ENCODE data around the gene NFASC.

NFASC gene

DNA sequence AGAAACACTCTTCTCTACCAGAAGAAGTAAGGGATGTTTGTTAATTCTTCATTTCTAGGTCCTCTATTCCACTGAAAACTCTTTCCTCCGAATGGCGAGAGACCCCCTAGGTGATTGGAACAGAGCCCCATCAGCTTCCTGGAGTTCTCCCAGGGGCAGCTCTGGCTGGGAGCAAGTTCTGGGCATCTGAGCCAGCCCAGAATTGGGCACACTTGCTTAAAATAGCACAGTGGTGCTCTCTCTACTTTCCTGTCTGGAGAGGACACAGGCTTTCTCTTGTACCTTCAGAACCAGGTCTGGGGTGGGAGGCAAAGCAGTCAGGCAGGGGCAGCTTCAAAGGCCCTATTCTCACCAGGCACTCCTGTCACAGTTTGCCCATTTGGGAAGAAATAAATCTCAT lies 89.2 kb downstream of the NFASC start:
- DNase-seq: no peak
- ATAC-seq: no peak

DNA sequence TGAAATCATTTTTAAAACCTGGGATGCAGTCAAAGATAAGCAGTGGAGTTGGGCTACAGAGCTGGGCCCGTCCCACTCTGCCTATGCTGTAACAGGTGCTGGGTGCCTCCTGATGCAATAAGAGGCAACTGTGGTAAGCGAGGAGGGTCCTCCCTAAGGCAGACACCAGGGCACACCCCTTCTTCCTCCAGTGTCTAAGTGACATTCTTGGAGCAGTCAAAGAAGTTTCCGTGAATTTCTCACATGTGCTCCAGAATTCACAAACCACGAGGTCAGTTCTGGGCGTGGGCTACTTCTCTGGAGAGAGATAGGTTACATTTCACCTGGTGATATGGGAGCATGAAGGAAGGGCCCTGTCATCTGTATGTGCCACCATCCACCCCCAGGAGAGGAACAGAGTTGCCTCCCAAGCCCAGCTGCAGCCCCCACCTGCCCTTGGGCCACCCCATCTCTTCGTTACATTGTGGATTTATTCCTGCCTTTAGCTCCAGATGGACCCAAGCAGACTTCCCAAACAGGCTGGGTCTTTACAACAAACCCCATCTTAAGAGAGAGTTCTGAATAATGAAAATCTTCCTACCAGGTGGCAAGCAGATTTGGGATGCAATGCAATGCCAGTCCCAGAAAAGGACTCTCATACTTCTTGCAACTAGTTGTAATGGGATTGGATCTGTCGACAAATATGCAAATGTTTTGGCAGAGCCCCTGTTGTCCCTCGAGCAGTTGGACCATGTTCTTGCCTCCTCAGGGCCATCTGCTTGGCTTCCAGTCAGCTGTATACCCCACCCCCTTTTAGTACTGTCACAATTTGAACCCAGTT lies 89.9 kb downstream of the NFASC start:
- DNase-seq: no peak
- ATAC-seq: no peak

DNA sequence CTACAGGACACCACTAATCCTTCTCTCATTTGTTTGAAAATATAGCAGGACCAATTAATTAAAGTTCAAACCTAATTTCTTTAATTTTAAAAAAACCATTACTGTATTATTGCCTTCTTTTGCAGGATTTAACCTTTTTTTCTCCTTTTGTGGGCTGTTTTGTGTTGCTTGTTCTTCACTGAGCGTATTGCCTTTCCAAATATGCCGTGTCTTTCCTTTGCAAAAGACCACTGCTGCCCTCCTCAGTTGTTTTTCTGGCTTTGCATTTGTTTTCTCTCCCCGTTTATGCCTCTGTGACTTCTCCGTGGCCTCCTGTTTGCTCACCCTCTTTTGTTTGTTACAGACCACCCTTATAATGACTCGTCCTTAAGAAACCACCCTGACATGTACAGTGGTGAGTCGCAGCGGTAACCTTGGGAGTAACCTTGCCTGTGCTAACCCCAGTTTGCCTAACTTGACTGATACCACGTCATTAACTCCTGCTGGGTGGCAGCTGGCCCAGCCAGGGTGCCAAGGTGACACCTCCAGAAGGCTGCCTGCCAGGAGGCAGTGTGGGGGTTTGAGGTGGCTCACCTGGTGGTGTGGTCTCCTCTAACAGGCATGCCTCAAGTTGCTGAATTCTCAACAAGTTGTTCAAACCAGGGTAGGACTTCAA lies 91.2 kb downstream of the NFASC start:
- no peak for DNase-seq
- ATAC-seq: no peak

DNA sequence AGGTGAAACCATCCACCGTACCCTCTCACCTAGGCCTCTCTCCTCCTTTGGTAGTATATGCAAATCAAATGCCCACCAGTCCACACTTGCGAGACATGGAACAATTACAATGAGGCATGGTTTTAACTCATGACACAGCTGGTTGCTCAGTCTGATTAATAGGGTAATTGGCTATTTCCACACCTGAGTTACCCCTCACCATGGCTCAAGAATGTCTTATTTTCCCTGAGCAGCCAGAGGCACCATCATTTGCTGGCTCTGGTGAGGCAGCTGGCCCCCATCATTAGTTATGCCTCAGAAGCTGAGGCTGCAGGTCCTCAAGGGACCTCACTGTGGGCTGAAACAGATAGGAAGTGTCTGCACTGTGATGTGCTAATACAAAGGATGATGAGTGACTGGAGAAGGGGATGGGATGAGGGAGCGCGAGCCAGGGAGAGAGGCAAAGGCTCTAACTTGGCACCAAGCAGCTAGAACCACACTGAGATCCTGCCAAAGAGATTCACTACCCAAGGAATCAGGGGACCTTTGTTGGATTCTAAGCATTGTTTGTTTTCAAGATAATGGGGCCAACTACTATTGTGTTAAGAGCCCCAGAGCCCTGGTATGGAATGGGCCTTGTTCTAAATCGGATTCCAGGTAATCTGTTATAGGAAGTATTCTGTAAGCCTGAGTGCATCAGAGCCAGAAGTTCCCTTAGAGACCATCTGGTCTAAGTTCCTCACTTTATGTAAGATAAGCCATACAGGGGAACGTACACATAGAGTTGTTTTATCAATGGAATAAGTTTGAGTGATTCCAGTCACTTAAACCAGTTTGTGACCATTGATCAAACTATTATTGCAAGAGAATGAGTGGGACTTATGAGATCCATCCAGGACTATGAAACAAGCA lies 92.3 kb downstream of the NFASC start:
- ATAC-seq: no peak

DNA sequence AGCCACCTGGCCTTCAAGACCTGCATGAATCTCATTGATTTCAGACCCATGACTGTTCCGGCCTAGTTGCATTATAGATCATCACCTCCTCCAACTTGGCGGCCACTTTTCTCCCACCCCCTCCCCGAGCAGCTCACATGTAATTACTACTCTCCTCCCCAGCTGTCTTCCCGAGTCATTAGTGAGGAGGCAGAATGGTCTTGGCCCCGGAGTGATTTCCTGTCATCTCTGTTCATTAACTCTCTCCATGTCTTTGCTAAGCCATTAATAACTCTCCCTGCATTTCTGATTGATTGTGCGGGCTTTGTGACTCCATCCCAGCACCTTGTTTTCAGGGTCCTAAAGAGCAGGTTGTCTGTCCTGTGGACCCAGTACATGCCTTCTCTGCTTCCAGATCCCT lies 96.8 kb downstream of the NFASC start:
- ATAC-seq (no peak), DNase-seq (no peak)

More for the DNA sequence above, 92.3 kb downstream of the NFASC start:
- DNase-seq: no peak

DNA sequence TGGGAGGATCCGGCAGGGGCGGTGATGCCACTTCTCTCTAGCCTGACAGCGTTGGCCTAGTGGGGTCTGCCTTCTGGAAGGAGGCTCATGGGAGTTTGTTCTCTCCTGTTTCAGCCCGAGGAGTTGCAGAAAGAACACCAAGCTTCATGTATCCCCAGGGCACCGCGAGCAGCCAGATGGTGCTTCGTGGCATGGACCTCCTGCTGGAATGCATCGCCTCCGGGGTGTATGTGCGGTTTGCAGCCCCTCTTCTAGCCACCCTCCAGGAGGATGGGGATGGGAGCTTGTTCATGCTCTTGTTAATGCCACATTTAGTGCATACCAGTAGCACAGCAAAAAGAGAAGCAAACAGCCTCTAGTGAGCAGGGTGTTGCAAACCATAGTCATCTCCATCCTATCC lies 97.5 kb downstream of the NFASC start:
- no peak for ATAC-seq
- no peak for DNase-seq

DNA sequence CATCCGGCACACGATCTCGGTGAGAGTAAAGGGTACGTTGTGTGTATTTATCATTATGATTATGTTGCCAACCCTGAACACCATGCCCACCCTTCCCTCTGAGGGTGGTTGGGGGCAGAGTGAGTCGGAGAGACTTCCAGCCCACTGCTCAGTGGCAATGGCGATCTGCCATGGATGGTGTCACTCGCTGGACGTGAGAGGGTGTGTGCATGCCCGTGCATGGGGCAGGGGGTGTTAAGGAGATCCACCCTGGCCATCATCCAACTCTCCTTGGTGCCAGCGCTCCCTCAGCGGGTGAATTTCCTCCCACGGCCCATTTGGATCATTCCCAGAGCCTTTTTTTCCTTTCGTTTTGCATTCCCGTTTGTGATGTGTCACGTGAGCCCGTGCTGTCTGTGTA lies 98.3 kb downstream of the NFASC start:
- ATAC-seq (no peak), DNase-seq (no peak)

DNA sequence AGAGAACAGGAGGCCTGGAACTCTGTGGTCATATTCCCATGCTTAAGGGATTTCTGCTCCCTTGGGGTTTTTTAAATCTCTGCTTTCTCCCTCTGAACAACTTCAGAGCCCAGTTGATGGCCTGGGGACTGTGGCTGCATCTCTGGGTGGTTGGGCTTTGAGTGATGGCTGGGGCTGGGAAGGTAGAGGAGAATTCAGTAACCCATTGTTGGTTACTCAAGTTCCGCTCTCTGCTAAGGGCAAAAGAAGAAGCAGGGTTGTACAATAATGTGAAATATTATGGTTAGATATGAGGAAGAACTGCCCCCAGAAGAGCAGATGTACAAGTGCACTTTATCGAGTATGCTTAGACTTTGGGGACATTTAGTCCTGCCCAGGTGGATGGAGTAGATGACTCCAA lies 100.3 kb downstream of the NFASC start:
- ATAC-seq: no peak

DNA sequence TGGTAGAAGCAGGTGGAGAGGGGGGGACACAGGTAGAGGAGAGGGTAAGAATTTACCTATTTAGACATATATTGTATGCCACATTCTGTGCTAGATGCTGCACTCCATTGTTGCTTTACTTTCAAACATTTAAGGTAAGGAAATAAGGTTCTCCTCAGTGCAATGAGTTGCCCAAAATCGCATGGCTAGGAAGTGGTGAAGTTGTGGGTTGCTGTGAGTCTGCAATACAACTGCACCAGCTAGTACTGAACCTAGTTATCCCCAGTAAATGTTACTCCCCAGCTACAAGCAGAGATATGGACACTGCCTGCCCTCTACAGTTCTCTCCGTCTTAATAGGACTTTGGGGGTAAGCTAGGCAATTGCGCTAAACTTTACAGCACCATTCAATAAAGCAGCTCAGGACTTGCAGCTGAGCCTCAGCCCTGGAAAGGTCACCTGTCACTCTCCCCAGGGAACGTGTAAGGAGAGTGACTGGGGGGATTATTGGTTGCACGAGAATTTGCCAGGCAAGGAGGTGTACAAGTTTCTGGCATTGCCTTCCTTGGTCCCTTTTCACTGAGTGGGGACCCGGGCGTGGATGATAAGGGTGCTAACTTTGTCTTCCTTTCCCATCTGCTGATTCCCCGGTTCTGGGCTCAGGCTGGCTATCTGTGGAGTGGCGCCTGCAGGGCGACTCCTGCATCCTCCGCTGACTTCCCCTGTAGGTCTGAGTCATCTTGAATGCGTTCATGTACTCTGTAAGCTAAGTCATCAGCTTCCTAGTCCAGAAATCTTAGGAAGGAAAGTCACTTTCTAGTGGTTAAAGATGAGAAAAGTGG lies 101.1 kb downstream of the NFASC start:
- no peak for DNase-seq
- ATAC-seq: no peak

More for the DNA sequence above, 100.3 kb downstream of the NFASC start:
- no peak for DNase-seq

DNA sequence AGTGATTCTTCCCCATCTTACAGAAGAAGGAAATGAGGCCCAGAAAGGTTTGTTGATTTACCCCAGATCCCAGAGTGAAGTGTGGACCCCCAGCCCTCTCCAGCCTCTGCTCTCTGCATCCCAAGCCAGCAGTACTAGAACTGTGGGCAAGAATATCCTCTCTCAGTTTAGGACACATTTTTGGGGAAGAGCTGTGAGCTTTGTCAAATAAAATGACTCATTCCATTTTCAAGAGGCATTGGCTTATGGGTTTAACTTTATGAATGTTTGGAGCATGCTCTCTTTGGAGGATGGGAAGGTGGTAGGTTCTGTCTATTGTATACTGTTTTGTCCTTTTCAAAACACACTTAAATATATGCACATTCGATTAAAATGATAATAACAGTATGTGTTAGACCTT lies 101.8 kb downstream of the NFASC start:
- DNase-seq: no peak
- ATAC-seq: no peak

DNA sequence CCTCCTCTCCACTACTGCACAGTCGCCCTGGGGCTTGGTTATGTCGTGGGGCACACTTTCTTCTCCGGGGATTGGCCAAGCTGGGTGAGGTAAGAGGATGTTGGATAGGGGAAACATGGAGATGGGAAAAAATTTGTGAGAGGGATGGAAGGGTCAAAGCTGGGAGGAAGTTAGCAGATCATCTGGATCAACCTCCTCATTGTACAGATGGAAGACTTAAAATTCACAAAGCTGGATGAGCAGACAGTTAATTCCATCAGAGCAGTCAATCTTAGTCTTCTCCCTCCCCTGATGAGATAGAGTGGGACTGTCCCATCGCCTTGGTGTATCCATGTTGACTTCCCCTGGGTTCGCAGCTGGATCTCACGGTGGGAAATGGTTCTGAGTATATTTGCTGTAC lies 102.8 kb downstream of the NFASC start:
- no peak for ATAC-seq
- DNase-seq: no peak

DNA sequence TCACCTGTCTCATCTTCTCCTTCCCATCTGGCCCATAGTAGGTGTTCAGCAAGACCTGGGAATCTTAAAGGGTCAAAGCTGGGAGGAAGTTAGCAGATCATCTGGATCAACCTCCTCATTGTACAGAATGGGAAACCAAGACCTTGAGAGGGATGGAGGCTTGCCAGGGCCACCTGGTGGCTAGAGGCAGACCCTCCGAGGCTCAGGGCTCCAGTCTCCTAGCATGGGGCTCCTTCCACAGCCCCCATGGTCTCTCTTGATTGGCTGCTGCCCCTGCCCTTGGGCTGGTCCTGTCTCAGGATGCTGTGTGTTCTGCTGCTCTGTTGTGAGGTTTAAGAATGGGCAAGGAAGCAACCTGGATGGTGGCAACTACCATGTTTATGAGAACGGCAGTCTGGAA lies 103.7 kb downstream of the NFASC start:
- no peak for DNase-seq
- no peak for ATAC-seq

DNA sequence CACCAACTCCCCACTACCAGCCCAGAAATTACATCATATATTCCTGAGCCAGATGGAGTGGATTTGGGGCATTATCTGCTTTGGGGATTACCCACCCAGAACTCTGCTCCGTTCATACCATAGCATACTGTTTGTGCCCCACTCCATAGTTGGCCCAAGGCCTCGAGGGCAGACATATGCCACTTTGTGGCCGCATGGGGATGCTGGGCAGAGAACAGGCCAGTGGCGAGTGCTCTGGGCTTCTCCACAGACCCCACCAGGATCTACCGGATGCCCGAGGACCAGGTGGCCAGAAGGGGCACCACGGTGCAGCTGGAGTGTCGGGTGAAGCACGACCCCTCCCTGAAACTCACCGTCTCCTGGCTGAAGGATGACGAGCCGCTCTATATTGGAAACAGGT lies 104.4 kb downstream of the NFASC start:
- DNase-seq: no peak
- no peak for ATAC-seq

DNA sequence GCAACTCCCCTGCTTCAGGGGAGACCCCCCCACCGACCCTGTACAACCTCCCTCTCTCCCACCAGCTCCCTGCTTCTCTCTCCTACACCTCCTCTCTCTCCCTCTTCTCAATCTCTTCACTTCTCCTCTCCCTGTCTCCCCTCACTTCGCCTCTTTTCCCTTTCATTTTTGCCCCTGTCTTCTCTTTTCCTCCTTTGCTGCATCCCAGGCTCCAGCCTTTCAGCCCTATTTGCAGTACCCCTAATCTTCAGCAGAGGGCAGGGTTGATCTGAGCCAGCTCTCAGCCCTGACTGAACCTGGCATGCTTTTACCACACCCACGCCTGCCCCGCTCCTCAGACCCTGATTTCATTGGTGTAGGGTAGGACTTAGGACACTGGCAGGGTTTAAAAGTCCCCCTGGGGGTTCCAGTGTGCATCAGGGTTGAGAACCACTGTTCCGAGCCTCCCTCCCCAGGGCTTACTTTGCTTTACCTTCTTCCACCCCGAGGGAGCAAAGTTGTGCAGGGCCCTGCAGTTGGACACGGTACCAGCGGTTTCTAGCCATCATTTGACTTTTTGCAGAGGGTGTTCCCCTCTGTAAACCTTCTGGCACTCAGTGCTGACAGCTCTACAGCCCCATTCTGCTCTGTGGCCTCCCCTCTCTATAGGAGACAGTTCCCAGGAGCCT lies 105.0 kb downstream of the NFASC start:
- DNase-seq: peak; percentile 68
- ATAC-seq: peak; percentile 54

DNA sequence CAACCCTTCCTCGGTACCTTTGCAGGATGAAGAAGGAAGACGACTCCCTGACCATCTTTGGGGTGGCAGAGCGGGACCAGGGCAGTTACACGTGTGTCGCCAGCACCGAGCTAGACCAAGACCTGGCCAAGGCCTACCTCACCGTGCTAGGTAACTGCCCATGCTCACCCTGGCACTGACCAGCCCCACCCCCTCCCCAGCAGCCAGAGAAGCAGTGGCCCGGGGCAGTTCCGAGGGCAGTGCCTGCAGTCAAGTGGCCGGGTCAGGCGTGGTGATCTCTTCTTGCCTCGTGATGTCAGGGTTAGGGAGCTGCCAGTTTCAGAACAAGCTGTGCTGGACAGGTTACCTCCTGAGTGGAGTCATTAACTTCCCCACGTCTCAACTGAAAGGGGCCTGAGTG lies 106.0 kb downstream of the NFASC start:
- no peak for ATAC-seq
- DNase-seq: no peak

DNA sequence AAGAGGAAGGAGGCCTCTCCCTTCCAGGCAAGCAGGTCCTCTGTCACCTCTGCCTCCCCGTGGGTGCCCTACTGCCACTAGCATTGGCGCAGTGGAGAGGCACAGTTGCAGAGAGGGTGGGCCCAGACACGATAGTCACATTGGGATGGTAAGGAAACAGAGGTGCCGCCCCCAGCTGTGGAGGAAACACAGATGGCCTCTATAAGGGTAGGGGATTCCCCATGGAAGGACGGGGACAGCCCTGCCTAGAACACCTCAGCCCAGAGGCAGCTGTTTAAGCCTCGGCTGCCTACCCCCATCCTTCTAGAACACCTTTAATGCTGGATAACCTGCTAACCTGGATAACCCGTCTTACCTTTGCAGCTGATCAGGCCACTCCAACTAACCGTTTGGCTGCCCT lies 106.7 kb downstream of the NFASC start:
- ATAC-seq: peak; percentile 61
- peak; percentile 22 for DNase-seq

DNA sequence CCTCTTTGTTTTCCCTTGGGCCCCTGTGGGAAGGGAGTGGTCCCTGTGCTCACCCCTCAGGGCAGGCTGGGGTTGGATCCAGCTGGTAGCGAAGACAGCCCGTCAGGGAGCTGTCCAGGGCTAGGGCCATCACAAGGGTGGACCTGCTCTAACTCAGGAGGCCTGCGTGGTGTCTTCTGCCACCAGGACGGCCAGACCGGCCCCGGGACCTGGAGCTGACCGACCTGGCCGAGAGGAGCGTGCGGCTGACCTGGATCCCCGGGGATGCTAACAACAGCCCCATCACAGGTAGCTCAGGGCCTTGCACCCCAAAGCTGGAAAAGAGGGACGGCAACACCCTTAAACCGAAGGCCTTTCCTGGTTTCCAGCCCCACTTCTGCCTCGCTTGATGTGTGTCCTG lies 108.1 kb downstream of the NFASC start:
- no peak for ATAC-seq
- no peak for DNase-seq

DNA sequence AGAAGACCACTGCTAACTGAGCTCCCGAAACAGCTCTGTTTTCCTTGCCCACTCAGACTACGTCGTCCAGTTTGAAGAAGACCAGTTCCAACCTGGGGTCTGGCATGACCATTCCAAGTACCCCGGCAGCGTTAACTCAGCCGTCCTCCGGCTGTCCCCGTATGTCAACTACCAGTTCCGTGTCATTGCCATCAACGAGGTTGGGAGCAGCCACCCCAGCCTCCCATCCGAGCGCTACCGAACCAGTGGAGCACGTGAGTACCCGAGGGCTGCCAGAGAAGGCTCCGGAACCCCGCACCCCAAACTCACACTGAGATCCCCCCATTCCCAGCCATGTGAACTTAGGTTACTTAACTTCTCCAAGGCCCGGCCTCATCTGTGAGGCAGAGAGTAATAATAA lies 108.6 kb downstream of the NFASC start:
- DNase-seq: no peak
- ATAC-seq: no peak

DNA sequence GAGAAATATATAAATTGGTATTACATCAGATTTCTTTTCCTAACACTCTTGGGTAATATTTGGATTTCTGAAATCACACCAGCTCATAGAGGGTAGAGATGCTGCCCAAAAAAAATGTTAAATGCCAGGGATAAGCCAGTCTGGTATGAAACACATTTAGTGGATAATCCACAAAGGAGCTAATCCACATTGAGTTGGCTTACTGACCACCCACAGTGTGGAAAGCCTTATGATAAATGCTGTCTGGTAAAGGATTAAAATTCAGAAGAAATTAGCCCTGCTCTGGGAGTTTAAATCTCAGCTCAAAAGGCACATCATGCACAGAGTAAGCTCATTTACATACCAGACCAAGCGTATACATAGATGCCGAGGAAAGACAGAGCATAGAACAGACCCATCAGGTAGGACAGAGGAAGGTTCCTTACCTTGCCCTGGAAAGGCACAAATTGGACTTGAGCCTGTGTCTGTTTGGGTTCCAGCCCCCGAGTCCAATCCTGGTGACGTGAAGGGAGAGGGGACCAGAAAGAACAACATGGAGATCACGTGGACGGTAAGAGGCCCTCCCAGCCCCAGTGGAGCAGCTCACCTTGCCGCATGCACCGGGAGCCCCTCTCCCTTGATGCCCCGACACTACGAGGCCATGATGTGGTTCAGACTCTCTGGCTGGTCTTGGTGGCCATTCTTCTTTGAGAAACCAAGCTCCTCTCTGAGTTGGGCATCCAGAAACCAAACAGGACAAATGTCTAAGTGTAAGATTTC lies 109.4 kb downstream of the NFASC start:
- no peak for DNase-seq
- no peak for ATAC-seq

DNA sequence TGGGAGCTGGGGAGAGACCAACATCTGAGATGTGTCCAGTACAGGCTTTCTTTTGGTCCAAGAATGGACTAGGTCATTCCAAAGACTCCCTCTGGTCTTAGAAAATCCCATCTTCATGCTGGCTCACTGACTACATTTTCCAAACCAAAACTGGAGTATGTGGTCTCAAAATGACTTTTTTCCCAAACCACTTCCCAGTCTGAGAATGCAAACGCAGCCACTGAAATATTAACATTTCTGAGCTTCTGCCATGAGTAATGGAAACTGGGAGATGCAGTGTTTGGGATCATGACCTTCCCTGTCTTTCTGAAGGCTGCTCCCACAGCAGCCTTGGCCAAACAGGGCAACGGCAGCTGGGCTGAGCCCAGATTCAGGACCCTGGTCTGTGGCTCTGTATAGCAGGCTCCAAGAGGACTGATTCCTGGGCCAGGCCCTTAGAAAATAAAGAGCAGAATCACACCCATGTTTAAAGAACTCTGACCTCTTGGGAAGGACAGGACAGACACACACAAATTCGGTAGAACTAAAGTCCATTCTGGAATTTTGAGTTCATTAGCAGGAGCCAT lies 110.3 kb downstream of the NFASC start:
- ATAC-seq (no peak), DNase-seq (no peak)

Measured in stimulated activated naive CD8-positive, alpha-beta T cell treated with anti-CD3 and anti-CD28 coated beads, Interleukin-15, Interleukin-2, amounts not matched to agents 100 U/mL and 50 U/mL, for 24 hours (primary cell).